OCI-LY7 (cell line): Measurements from ENCODE around the gene CTDSP1. TPM values are rescaled to one million over a fixed set of nuclear protein-coding genes. Genes with fewer than 3 reads are reported as not detected.

ENCODE experiments used
- BruUV-seq: library from RNA; stranded (reverse); fragments of 400-500 nt; replicated peaks from 2 replicates; lab custom pipeline; 2021; lab: Mats Ljungman, UMichigan
- CTCF ChIA-PET: fragments of 300-600 bp; sonication (Branson Sonifier 250); formaldehyde crosslinking; loops from one replicate; lab custom pipeline; 2022; ENCODE audit warnings: antibody characterized with exemption; ENCODE audit not compliant: unreplicated experiment; lab: Charles Lee
- POLR2A ChIA-PET: fragments of 300-600 bp; sonication (Branson Sonifier 250); formaldehyde crosslinking; loops from one replicate; lab custom pipeline; 2022; ENCODE audit warnings: antibody characterized with exemption; lab: Charles Lee
- DNase-seq: peaks from one replicate; pipeline ENCODE4 v3.0.0-alpha.2; 2015; ENCODE audit warnings: low spot score
- H2AFZ ChIP-seq: fragments of 200-600 bp; sonication (generic), shearing (Covaris generic); 2 replicates; pipeline ENCODE4 v1.6.1; 2014; ENCODE audit warnings: mild to moderate bottlenecking, antibody characterized with exemption, low read length, moderate library complexity
- H3K27ac ChIP-seq: fragments of 200-600 bp; sonication (generic); 2 replicates; pipeline ENCODE4 v1.5.1; 2014; ENCODE audit warnings: mixed run types, low read depth, mild to moderate bottlenecking, moderate library complexity, low read length, inconsistent platforms; ENCODE audit not compliant: poor library complexity, severe bottlenecking
- H3K36me3 ChIP-seq: fragments of 200-600 bp; sonication (generic); 2 replicates; pipeline ENCODE4 v1.6.1; 2014; ENCODE audit warnings: mild to moderate bottlenecking, antibody characterized with exemption, low read length, moderate library complexity, mixed read lengths; ENCODE audit not compliant: insufficient read depth
- H3K4me1 ChIP-seq: fragments of 200-600 bp; sonication (generic); 2 replicates; pipeline ENCODE4 v1.5.1; 2014; ENCODE audit warnings: mild to moderate bottlenecking, low read length; ENCODE audit not compliant: insufficient read depth, poor library complexity, severe bottlenecking
- H3K4me2 ChIP-seq: fragments of 200-600 bp; sonication (generic); 2 replicates; pipeline ENCODE4 v1.6.1; 2014; ENCODE audit warnings: mild to moderate bottlenecking, low read length
- H3K4me3 ChIP-seq: fragments of 200-600 bp; sonication (generic); 2 replicates; pipeline ENCODE4 v1.5.1; 2014; ENCODE audit warnings: mild to moderate bottlenecking, low read depth, low read length; ENCODE audit not compliant: poor library complexity, severe bottlenecking
- H3K79me2 ChIP-seq: fragments of 200-600 bp; sonication (generic); 2 replicates; pipeline ENCODE4 v1.6.1; 2016; ENCODE audit warnings: low read depth, mild to moderate bottlenecking, low read length, moderate library complexity, mixed read lengths; ENCODE audit not compliant: insufficient read depth
- H3K9me2 ChIP-seq: fragments of 200-600 bp; sonication (generic); 2 replicates; pipeline ENCODE4 v1.6.1; 2016; ENCODE audit warnings: mild to moderate bottlenecking, low read length, mixed read lengths; ENCODE audit not compliant: insufficient read depth
- H3K9me3 ChIP-seq: fragments of 200-600 bp; sonication (generic); 2 replicates; pipeline ENCODE4 v1.6.1; 2014; ENCODE audit warnings: mild to moderate bottlenecking, mixed run types, low read length, mixed read lengths
- H4K20me1 ChIP-seq: fragments of 200-600 bp; sonication (generic); 2 replicates; pipeline ENCODE4 v1.6.1; 2014; ENCODE audit warnings: mild to moderate bottlenecking, antibody characterized with exemption, low read length, moderate library complexity, mixed read lengths; ENCODE audit not compliant: insufficient read depth
- EZH2phosphoT487 ChIP-seq: fragments of 200-600 bp; sonication (generic); IDR thresholded peaks from 2 replicates; pipeline ENCODE4 v1.6.1; 2018; ENCODE audit warnings: low read depth, borderline replicate concordance, mild to moderate bottlenecking, mixed run types, antibody characterized with exemption, low read length, moderate library complexity, mixed read lengths
- intact Hi-C: fragments of 100-400 bp; cut with micrococcal nuclease; formaldehyde crosslinking; loops from one replicate; pipeline ENCODE4 v1.10.0; 2022; ENCODE audit not compliant: unreplicated experiment
- total RNA-seq, 2 experiments: library from RNA; depleted of rRNA in 1 of 2; stranded (reverse); fragments of >200 nt in 1 of 2; shearing (Covaris generic) in 1 of 2; gene quantifications; 2 replicates each; pipeline ENCODE4 v1.2.3, GENCODE V29; 2014 to 2022
- TF ChIP-seq, protein P1 (sequence below): fragments of 200-600 bp; sonication (generic); conservative IDR thresholded peaks from 2 replicates; pipeline ENCODE4 v1.5.1; 2014; ENCODE audit warnings: mild to moderate bottlenecking, antibody characterized with exemption, low read length, moderate library complexity, mixed read lengths

Gene CTDSP1
- total RNA-seq, 2 experiments from 2014 or later: 95.3 to 152 TPM

DNA sequence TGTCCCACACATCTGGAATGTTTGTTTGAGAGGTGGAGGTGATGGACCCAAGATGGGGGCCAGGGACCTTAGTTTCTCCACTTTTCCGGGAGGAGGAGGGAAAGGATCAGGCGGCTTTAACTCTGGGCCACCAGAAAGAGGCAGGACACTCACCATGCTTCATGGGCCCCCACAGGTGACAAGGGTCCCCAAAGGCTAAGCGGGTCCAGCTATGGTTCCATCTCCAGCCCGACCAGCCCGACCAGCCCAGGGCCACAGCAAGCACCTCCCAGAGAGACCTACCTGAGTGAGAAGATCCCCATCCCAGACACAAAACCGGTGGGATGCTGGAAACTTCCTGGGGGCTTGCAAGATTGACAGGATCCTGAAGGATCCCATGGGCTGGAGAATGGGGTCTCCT lies 16.9 kb upstream of the CTDSP1 start:
- no TSS peak for BruUV-seq
- CTCF ChIA-PET: no interaction called here
- POLR2A ChIA-PET: interaction anchor here (1.5 kb wide), 1 partner anchor 92 kb away, joined by 4 read pairs; no protein-coding TSS in a partner anchor
- intact Hi-C loops: no loop called here
- peaks cover 7% of the 10 kb centered on the region for H3K4me1 ChIP-seq
- no peaks in the 10 kb centered on the region for H3K79me2 ChIP-seq
- H4K20me1 ChIP-seq: no peaks in the 10 kb centered on the region
- no peak for TF ChIP-seq EZH2phosphoT487
- TF ChIP-seq, protein P1, sequence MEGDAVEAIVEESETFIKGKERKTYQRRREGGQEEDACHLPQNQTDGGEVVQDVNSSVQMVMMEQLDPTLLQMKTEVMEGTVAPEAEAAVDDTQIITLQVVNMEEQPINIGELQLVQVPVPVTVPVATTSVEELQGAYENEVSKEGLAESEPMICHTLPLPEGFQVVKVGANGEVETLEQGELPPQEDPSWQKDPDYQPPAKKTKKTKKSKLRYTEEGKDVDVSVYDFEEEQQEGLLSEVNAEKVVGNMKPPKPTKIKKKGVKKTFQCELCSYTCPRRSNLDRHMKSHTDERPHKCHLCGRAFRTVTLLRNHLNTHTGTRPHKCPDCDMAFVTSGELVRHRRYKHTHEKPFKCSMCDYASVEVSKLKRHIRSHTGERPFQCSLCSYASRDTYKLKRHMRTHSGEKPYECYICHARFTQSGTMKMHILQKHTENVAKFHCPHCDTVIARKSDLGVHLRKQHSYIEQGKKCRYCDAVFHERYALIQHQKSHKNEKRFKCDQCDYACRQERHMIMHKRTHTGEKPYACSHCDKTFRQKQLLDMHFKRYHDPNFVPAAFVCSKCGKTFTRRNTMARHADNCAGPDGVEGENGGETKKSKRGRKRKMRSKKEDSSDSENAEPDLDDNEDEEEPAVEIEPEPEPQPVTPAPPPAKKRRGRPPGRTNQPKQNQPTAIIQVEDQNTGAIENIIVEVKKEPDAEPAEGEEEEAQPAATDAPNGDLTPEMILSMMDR: no peak
- no peaks in the 10 kb centered on the region for H3K9me3 ChIP-seq
- no peak for DNase-seq
- H2AFZ ChIP-seq: no peak overlapping the region
- H3K27ac ChIP-seq: no peak overlapping the region
- no peak overlapping the region for H3K4me3 ChIP-seq
- H3K9me2 ChIP-seq: no peaks in the 10 kb centered on the region
- no peaks in the 10 kb centered on the region for H3K36me3 ChIP-seq
- no peak overlapping the region for H3K4me2 ChIP-seq

DNA sequence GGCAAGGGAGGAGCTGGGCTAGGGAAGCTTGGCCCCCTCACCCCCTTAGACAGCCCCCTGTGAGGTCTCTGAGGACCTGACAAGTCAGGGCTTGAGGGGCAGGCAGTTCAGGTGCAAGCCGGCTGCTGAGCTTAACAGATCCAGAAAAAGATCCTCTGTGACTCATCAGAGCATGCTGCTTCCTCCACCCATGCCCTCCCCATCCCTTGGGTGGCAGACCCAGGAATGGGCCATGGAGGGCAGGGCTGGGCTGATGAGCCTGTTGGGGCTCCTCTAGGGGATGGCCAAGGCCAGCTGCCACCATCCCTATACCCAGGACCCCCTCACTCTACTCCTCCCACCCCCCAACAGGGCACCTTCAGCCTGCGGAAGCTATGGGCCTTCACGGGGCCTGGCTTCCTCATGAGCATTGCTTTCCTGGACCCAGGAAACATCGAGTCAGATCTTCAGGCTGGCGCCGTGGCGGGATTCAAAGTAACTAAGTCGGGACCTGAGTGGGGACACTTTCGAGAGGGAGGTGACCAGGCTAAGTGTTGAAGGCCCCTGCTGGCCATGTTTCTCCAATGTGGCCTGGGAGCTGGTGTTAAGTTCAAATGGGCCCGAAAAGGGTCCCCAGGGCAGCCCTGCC lies 15.7 kb upstream of the CTDSP1 start:
- BruUV-seq: no TSS peak
- H3K4me3 ChIP-seq: no peak overlapping the region

More for the DNA sequence above, 15.7 kb upstream of the CTDSP1 start:
- CTCF ChIA-PET: interaction anchor here (0.9 to 1.5 kb wide), 2 partner anchors 12 to 77 kb away, joined by 3 read pairs; no protein-coding TSS in a partner anchor
- no peaks in the 10 kb centered on the region for H4K20me1 ChIP-seq
- peaks cover 7% of the 10 kb centered on the region for H3K4me1 ChIP-seq
- no peaks in the 10 kb centered on the region for H3K79me2 ChIP-seq
- H3K9me2 ChIP-seq: no peaks in the 10 kb centered on the region
- no peak overlapping the region for H3K4me2 ChIP-seq
- H3K27ac ChIP-seq: no peak overlapping the region
- H2AFZ ChIP-seq: no peak overlapping the region
- POLR2A ChIA-PET: interaction anchor here (0.5 to 2.4 kb wide), 4 partner anchors 10 to 93 kb away, joined by 3 to 9 read pairs (median 5); no protein-coding TSS in a partner anchor
- H3K36me3 ChIP-seq: no peaks in the 10 kb centered on the region
- TF ChIP-seq, protein P1: no peak
- TF ChIP-seq EZH2phosphoT487: no peak
- H3K9me3 ChIP-seq: no peaks in the 10 kb centered on the region
- intact Hi-C loops: no loop called here
- no peak for DNase-seq
